Activated CD4-positive, alpha-beta T cell treated with anti-CD3 and anti-CD28 coated beads for 1 hour (primary cell): Measurements from ENCODE around the gene ACTL8.

Experiments
- DNase-seq: peaks from one replicate; pipeline ENCODE4 v3.0.0-alpha.2; 2020

Gene ACTL8

DNA sequence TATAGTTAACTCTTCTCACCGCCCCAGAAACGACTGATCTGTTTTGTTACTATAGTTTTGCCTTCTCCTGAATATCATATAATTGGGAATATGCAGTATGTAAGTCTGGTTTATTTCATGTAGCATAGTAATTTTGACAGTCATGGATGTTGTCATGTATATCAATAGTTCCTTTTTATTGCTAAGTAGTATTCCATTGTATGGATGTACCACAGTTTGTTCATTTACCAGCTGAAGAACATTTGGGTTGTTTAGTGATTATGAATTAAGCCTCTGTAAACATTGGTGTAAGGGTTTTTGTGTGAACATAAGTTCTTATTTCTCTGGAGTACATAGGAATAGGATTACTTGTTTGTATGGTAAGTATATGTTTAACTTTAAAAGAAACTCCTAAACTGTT, 55.5 kb downstream of the ACTL8 start:
- no peak for DNase-seq

DNA sequence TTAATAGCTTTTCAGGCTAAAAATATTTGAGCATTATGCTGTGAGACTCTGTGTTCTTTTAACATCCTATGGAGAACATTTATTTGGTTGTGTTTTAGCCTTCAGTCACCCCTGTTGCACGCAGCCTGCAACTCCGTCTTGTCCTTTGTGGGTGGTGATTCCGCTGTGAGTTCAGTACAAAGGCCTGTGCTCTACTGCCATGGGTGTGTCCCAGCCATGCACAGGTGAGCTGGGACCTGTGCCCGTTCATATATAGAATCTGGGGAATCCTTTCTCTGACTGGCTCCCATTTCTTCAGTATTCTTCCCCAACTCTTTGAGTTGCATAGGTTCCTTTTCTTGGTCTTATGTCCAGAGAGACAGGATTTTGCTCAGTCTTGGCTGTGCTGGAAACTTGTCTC, 61.4 kb downstream of the ACTL8 start:
- no peak for DNase-seq

DNA sequence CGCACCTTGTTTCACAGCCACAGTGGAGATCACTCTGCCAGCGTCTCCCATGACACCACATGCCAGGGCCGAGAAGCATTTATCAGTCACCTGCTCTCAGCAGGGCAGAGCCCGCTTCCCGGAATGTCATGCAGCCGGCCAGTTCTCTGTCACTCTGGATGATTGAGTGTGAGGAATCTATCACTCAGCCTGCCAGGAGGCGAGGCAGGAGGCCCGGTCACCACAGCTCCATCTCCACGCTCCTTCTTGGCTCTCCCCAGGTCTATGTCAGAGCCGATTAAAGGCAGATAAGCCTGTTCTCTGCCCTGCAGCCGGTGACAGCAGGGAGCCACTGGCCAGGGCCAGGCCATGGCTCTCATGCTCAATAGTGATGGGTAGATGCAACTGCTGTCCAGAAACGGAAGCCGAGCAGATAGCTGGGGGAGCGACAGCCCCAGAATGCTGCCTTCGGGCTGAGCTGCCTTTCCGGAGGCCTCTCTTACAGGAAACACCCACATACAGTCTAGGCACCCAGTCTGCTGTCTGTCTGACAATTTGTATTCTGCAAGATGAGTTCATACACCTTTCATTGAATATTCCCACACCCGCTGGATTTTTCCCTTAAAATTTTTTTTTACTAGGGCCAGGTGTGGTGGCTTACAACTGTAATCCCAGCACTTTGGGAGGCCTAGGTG, 64.1 kb downstream of the ACTL8 start:
- DNase-seq, result no peak

DNA sequence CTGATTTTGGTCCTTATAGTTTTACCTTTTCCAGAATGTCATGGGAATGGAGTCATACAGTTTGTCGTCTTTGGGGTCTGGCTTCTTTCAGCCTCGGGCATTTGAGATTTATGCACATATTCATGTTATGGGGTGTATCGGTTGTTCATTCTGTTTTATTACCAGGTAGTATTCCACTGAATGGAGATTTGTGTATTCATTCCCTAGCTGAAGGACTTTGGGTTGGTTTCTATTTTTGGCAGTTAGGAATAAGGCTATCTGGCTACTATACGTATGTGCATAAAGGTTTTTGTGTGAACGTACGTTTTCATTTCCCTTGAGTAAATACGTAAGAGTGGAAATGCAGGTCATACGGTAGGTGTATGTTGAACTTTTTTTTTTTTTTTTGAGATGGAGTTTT, 65.1 kb downstream of the ACTL8 start:
- DNase-seq, result no peak

DNA sequence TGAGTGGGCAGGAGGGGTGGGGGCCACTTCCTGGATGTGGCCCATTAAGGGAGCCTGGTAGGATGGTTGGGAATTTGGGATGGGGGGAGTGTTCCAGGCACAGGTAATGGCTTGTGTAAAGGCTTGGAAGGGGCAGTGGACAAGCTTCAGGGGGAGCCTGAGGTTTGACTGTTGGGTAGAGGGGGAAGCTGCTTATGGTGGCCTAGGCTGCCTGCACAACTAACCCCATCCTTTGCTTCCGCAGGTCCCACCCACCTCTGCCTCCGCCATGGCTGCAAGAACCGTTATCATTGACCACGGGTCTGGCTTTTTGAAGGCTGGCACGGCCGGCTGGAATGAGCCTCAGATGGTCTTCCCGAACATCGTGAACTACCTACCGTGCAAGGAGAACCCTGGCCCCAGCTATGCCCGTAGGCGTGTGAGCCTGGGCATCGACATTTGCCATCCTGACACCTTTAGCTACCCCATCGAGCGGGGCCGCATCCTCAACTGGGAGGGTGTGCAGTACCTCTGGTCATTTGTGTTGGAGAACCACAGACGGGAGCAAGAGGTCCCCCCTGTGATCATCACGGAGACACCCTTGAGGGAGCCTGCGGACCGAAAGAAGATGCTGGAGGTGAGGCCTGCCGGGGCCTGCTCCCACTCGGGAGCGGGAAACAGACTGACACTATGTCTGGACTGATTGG, 67.8 kb downstream of the ACTL8 start:
- no peak for DNase-seq

DNA sequence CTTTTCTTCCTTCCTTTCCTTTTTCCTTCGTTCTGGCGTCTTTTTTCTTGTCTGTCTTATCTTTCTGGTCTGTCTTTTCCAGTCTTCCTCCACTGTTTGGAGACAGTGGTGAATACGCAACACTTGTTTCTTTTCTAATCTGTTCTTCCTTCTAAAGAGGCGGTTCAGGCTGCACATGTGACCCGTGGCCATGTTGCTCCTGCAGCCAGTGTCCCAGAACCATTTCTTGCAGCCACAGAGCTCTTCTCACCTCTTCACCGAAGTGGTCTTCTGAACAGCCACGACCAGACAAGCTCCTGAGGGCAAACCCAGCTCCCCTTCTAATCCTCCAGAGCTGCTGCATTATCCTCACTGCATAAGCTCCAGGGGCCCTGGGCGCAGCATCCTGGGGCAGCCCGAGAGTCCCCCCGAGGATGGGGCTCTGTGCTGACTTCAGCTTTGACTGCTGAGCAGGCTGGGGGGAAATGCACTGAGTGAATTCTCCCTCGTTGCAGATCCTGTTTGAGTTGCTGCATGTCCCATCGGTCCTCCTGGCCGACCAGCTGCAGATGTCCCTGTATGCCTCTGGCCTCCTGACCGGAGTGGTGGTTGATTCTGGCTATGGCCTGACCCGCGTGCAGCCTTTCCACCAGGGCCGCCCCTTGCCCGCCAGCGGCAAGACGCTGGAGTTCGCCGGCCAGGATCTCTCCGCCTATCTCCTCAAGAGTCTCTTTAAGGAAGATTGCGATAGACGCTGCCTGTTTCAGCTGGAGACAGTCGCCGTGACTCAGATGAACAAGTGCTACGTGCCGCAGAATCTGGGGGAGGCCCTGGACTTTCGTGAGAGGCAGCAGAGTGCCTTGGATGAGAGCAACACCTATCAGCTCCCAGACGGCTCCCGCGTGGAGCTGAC, 70.4 kb downstream of the ACTL8 start:
- no peak for DNase-seq

DNA sequence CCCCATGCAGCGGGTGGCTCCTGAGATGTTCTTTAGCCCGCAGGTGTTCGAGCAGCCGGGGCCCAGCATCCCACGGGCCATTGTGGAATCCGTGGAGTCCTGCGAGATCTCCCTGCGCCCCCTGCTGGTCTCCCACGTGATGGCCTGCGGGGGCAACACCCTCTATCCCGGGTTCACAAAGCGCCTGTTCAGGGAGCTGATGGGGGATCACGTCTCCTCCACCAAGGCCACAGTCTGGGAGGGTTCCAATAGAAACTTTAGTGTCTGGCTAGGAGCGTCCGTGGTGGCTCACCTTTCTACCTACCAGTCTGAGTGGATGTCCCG, 71.0 kb downstream of the ACTL8 start:
- no peak for DNase-seq

DNA sequence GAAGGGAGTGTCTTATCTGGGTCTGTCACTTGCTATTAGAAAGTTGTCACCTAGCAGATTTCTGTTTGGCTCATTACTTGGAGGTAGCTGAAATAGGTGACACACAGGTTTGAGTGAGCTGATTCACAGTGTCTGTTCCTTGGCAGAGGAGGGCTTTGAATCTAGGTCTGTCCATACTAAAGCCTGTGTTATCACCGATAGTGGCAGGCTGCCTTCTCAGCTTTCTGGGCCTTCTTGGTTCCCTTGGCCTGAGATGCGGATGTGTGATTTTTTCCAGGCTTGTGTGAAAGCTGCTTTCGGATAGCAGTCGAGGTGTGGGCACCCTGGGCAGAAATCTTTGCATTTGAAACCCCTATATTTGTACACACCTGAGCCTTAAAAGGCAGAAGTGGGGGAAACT, 73.9 kb downstream of the ACTL8 start:
- DNase-seq, result no peak

DNA sequence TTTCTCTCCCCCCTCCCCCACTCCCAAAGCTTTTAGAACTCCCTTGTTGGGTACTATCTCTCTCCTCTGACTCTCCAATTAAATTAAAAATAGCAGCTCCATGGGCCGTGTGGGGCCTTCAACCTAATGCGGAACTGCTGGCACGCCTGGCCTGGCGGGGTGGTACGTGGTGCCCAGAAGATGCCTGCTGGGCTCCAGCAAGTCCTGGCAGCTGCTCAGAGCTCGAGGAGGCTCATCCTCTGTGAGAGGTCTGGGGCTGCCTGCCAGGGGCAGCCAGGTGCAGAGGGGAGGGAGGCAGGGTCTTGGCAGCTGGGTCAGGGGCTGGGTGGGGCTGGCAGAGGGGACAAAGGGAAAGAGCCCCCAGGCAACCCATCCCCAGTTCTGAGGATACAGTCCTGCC, 74.4 kb downstream of the ACTL8 start:
- no peak for DNase-seq

DNA sequence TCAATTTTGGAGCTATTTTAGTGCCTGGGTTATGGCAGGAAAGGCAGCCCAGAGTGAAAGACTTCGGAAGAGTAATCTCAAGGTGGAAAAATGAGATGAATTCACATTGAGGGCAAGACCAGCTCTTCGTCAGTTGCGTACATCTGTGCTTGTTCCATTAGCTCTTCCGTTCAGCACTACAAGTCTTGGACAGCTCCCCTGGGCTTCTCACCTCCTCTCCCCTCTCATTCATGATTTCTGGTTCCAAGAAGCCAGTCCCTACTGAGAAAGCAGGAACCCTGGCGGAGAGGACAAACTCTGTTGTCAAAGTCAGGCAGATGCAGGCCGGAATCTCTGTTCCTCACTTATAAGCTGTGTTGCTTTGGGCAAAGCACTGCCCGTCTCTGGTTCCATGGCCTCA, 76.5 kb downstream of the ACTL8 start:
- no peak for DNase-seq

DNA sequence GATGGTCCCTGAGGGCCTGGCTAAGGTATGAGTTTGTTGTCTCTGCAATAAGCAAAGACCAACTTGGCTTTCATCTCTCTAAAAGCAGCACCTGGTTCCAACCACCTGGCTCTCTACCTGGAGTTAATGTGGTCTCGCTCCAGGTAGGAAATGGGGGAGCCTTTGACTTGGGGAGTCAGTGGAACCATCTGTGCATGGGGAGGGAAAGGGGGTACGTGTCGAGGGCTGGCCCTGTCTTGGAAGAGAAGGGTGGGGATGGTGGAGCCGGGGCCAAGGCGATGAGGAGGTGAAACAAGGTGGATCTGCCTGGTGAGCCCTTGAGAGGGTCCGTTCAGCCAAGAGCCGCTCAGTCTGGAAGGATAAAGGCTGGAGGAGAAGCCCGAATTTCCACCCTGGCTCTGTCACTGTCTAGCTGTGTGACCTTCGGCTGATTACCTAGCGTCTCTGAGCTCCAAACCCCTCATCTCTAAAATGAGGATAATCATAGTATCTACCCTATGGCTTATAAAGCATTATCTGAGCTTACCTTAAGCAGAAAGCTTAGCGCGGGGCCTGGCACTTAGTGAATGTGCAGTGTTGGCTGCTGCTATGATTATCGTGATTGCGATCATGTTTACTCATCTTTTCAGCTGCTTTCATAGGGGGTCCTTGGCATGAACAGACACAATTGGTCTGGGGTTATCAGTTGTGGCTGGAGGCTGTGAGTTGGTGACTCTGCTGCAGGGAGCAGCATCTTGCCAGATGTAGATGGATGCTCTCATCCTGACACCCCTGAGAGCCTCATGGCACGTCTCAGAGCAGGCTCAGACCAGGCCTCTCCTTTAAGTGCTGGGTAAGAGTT, 78.7 kb downstream of the ACTL8 start:
- DNase-seq, result no peak

DNA sequence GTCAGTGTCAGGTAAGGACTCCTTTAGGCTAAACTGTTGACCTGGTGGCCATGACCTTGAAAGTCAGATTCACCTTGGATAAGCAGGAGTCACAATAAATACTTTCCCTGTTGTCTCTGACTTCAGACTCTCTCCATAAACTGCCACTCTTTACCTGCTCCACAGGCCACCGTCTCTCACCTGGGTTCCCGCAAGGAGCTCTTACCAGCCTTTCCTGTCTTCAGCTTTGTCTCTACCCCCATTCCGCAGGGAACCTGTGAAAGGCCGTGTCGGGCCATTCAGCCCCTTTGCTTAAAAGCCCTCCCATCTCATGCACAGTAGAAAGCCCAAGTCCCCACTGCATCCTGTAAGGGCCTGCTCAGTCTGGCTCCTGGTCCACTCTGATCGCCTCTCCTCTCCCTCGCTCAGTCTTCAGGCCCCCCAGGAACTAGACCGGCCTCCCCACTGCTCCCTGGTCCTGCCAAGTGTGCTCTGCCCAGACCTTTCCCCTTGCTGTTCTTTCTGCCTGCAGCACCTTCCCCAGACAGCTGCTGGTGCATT, 79.5 kb downstream of the ACTL8 start:
- DNase-seq, result no peak

DNA sequence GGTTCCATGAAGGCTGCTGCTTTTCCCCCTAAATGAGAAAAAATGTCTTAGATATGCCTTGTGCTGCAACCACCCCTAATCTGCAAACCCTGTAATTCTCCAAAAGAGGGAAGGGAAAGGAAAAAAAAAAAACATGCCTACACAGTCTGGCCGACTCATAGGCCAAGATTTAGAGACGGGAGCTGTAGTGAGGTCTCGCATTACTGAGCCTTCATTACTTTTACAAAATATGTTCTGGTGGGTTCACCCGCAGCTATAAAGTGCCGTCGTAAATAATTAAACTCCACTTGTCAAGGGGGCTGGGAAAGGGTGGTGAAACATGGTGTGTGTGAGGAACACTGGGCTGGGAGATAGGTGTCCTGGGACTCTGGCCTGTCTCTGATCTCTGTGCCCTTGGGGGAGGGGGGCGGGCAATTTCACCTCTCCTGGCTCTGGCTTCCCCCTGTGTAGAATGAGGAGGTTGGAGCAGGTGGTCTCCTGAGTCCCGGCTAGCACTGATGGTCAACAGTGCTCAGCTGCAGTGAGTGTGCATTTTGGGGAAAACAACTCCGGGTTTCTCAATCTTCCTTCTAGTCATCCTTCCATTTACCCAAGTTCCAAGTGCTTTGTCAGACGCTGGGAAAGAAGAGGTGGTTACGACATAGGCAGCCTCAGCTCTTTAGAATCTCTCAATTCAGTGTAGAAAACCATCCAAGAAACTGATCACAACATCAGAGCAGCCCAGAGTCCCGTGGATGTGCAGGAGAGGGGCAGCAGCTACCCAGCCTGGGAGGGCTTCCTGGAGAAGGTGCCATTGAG, 82.3 kb downstream of the ACTL8 start:
- DNase-seq, result no peak

DNA sequence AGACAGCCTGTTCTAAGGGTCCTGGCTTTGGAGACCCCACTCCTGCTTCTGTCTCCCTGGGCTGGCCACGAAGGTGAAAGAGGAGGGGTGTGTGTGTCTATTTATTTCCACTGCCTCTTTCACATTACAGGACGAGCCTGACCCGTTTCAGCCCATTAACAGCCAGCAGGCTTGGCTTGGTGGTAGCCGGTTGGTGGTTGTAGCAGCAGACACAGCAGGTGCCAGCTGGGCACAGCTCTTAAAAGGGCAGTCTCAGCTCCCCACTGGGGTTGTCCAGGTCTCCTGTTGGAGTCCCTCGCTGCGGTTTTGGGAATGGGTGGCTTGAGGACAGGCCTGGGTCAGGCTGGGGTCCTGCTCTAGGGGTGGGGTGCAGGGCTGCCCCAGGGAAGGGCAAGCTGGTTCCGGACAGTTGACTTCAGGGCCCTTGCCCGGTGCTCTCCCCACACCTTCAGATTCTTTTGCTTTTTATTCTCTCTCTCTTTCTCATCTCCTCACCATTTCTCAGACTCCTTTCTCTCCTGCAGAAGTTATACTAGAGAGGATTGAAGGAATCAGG, 84.6 kb downstream of the ACTL8 start:
- DNase-seq, result no peak

DNA sequence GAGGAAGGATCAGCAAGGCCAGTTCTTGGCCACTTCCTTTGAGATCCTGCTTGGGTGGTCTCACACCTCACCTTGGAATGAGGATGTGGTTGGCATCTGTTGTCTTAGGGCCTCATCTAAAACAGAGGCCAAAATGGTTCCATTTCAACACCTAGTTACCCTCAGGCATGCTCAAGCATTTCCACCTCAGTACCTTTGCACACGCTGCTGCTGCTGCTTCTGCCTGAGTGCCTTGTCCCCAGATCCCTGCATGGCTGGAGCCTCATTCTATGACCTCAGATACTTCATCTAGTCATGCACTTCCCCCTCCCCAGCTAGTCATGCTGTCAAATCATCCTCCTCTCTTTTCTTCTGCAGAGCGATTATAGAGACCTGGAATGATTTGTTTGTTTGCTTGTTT, 86.8 kb downstream of the ACTL8 start:
- DNase-seq, result no peak

DNA sequence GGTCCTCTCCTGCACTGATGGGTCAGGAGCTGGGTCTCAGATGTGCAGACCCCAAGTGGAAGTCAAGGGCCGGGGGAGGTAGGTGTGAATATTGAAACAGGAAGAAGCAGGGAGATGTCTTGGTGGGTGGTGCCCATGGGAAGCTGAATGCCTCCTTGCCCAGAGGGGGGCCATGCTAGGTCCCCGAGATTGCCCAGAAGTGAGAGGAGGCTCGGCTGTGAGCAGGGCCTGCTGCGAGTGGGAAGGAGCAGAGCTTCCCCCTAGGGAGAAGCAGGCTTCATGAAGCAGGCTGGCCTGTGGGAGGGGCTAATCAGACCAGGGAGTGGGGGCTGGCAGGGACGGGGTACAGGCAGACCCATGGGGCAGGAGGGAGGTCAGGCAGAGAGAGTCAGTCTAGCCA, 87.6 kb downstream of the ACTL8 start:
- DNase-seq, result no peak

DNA sequence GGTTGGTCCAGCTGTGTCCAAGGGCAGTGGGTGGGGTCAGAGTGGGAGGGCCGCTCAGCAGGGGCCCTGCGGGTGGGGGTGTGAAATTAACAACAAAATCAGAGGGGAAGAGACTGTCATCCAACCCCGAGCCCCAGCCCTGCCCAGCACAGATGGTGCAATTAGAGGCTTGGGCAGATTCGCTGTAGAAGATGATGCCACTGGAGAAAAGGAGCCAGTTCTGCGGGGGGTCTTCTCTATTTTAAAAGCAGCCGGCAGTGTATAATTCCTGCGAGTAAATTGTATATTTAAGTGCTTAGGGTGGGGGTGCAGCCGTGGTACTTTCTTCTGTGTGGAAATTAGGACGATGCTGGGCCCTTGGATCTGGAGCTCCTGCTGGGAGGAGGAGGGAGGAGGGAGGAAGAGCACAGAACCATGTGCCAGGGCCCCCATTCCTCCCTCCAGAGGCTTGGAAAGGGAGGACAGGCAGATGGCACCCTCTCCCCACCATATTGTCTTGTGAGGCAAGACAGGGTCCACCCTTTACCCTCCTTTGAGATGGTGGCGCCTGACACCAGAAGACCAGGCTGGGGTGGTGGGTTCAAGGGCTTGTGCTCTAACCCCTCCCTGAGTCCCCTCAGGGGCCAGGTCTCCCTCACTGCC, 89.2 kb downstream of the ACTL8 start:
- DNase-seq, result no peak

DNA sequence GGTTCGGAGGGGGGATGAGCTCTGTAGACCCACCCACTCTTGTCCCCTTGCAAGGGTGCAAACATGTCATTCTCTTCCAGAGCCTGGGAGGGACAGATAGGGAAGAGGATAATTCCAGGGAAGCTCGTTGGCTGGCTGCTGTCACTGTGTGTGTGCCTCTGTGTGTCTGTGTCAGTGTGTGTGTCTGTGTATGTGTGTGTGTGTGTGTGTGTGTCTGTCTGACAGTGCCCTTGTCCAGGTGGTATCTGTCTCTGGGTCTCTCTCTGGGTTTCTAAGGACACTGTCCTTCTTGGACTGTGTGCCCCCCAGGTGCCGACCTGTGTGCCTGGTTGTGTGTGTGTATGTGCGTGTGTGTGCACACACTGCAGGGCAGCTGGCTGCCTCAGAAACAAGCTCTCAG, 90.5 kb downstream of the ACTL8 start:
- DNase-seq, result no peak

DNA sequence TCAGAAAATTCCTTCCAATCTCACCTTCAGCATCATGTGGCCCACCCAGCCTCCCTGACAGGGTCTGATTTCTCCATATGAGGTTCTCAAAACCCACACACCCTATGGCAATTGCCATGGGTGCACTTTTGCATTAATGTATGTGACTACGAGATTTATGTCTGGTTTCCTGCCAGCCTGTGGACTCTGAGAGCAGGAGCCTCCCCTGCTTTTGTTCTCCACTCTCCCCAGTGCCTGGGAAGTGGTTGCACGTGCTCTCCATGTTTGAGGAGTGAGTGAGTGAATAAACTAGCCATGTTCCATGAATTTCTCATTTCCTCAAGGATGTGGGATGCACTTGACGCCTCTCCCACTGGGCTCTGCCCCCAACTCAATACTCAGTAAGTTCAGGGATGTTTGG, 91.2 kb downstream of the ACTL8 start:
- DNase-seq, result no peak

DNA sequence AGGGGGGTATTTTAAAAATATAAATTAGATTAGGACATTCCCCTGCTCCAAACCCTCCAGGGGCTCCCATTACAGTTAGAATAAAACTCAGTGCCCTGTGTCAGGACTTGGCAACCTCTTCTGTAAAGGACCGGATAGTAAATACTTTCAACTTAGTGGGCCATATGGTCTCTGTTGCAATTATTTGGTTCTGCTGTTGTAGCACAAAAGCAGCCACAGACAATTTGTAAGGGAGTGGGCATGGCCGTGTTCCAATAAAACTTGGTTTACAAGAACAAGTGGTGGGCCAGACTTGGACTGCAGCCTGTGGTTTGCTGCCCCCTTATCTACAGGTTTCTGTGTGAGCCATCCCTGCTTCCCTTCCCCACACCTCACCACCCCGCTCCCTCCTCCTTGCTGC, 92.0 kb downstream of the ACTL8 start:
- DNase-seq, result no peak

DNA sequence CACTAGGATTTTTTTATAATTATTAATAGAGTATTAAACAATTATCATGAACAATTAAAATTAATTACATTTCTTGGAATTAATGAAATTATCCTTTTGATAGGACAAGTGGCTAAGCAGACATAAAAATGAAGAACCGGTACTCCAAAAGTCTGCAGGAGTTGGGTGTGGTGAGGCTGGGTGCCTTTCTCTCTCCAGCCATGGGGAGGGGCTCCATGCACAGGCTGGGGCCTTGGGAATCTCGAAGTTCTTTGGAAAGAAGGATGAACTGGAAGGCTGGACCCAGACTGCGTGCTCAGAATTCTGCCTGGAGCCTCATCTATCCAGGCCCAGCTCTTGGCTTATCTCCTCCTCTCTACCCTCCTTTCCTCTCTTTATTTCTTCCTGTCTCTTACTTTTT, 94.1 kb downstream of the ACTL8 start:
- no peak for DNase-seq
